ENCODE data around the gene ACSM2A.
"Not testable (repeated sequence)": the region's sequence is repeated elsewhere in the genome, so short reads cannot be mapped to it uniquely, and the experiment has no call there.

GRCh38 chr16:20451364-20451763 lies at the start of gene ACSM2A:
- not testable (repeated sequence) for TF ChIP-seq PHF8 (IDR thresholded peaks at IDR 0.05; ENCODE audit: borderline replicate concordance, low read length); ARHGAP35 (IDR thresholded peaks at IDR 0.05; ENCODE audit: partially characterized antibody); MYBL2 (IDR thresholded peaks at IDR 0.05; ENCODE audit: low read depth); MYBL2 (CRISPR knock-in tag; IDR thresholded peaks at IDR 0.05; ENCODE audit: borderline replicate concordance); NONO (IDR thresholded peaks at IDR 0.05; ENCODE audit: low read depth in 2 of 2, low read length in 1 of 2); SREBF2 (CRISPR knock-in tag; IDR thresholded peaks at IDR 0.05); GABPB1 (CRISPR knock-in tag; IDR thresholded peaks at IDR 0.05); POLR2AphosphoS5 (IDR thresholded peaks at IDR 0.05; ENCODE audit: control insufficient read depth, insufficient read depth, low read depth, low read length)
- TF ChIP-seq, protein P1, sequence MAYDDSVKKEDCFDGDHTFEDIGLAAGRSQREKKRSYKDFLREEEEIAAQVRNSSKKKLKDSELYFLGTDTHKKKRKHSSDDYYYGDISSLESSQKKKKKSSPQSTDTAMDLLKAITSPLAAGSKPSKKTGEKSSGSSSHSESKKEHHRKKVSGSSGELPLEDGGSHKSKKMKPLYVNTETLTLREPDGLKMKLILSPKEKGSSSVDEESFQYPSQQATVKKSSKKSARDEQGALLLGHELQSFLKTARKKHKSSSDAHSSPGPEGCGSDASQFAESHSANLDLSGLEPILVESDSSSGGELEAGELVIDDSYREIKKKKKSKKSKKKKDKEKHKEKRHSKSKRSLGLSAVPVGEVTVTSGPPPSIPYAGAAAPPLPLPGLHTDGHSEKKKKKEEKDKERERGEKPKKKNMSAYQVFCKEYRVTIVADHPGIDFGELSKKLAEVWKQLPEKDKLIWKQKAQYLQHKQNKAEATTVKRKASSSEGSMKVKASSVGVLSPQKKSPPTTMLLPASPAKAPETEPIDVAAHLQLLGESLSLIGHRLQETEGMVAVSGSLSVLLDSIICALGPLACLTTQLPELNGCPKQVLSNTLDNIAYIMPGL (CRISPR knock-in tag; IDR thresholded peaks at IDR 0.05): not testable (repeated sequence)

Measured in K562 (cell line).